Epithelial cell of esophagus (primary cell): ENCODE measurements around the gene GRM4.

ENCODE experiments used
- DNase-seq: peaks from one replicate; pipeline ENCODE4 v3.0.0; 2010; ENCODE audit warnings: low read depth
- H3K4me3 ChIP-seq: 2 replicates; pipeline ENCODE4 v1.5.1; 2011; ENCODE audit warnings: mild to moderate bottlenecking, low read length, control low read depth
- TF ChIP-seq, protein P1 (sequence below): IDR thresholded peaks from 2 replicates; pipeline ENCODE4 v1.5.1; 2011; ENCODE audit warnings: low read depth, mild to moderate bottlenecking, low read length, control low read depth, inconsistent platforms; ENCODE audit not compliant: insufficient read depth; ENCODE audit errors: missing control alignments

Gene GRM4

DNA sequence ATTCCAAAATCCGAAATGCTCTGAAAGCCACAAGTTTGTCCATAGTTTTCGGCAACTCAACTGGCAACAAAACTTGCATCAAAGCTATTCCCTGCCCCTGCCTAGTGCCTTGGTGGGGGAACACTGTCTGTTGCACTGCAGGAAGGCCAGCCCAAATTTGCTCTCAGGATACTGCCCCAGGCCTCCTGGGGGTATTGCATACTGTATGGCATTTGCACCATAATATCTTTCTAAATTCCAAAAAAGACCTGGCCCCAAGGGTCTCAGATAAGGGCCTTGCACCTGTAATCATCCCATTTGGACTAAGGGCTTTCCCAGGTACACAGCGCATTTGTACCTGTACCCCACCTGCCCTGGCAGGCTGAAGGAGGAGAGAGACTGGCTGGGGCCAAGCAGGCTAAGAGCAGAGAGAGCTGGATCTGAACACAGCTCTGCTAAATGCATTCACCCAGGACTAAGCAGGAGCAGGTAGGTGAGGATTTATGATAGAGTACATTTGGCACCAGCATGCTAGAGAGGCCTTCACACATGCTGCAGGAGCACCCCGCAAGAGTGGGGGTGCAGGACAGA is 4.0 kb upstream of the GRM4 start:
- no peak for DNase-seq
- H3K4me3 ChIP-seq, result no peak overlapping the region
- TF ChIP-seq, protein P1, sequence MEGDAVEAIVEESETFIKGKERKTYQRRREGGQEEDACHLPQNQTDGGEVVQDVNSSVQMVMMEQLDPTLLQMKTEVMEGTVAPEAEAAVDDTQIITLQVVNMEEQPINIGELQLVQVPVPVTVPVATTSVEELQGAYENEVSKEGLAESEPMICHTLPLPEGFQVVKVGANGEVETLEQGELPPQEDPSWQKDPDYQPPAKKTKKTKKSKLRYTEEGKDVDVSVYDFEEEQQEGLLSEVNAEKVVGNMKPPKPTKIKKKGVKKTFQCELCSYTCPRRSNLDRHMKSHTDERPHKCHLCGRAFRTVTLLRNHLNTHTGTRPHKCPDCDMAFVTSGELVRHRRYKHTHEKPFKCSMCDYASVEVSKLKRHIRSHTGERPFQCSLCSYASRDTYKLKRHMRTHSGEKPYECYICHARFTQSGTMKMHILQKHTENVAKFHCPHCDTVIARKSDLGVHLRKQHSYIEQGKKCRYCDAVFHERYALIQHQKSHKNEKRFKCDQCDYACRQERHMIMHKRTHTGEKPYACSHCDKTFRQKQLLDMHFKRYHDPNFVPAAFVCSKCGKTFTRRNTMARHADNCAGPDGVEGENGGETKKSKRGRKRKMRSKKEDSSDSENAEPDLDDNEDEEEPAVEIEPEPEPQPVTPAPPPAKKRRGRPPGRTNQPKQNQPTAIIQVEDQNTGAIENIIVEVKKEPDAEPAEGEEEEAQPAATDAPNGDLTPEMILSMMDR, result no peak

DNA sequence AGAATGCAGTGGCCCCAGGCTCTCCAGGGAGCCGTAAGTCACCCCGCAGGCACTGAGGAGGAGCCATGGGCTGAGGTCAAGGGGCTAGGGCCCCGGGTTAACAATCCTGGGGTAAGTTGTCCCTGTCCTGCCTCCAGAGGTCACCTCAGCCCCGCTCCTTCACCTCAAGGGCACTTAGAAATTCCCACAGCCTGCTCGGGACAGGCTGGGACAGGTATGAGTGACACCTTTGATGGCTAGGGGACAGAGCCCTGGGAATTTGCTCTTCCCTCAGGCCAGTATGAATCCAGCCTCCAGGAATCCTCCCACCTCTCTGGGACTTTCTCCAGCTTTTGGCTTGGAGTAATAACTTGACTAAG is 3.5 kb upstream of the GRM4 start:
- H3K4me3 ChIP-seq, result no peak overlapping the region
- no peak for DNase-seq
- TF ChIP-seq, protein P1, result no peak

DNA sequence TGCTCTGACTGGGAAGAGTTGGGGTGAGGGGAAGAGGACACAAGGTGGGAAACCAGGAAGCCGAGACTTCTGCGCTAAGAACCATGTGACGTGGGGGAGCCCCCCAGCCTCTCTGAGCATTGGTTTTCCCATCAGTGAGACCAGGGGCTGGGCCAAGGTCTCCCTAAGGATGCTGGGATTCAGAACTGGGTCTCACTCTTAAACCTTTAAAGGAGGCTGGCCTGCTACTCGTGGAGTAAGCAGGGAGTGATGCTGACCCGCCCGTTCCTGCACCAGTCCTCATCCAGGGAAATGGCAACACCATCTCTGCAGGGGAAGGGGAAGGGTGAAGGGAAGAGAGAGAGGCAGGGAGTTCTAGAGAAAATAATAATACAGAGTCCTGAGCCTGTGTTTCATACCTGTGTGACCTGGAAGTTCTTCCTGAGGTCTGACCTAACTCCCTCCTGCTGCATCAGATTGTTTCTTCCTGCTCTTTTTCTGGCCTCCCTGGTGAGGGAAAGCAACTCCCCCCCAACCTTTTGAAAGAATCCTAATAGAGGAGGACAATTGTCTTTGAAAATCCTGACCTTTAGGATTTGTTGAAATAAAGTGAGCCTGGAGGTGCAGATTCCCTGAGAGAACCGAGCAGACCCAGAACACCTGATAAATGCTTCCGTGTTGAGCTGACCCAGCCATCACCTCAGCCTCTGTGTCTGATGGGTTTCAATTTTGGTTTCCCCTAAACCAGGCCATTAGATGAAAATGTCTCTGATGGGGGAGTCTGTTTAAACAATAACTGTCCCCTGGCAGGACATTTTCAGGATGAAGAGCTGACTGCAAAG is 3.0 kb upstream of the GRM4 start:
- DNase-seq, result no peak
- H3K4me3 ChIP-seq, result no peak overlapping the region
- TF ChIP-seq, protein P1, result no peak

DNA sequence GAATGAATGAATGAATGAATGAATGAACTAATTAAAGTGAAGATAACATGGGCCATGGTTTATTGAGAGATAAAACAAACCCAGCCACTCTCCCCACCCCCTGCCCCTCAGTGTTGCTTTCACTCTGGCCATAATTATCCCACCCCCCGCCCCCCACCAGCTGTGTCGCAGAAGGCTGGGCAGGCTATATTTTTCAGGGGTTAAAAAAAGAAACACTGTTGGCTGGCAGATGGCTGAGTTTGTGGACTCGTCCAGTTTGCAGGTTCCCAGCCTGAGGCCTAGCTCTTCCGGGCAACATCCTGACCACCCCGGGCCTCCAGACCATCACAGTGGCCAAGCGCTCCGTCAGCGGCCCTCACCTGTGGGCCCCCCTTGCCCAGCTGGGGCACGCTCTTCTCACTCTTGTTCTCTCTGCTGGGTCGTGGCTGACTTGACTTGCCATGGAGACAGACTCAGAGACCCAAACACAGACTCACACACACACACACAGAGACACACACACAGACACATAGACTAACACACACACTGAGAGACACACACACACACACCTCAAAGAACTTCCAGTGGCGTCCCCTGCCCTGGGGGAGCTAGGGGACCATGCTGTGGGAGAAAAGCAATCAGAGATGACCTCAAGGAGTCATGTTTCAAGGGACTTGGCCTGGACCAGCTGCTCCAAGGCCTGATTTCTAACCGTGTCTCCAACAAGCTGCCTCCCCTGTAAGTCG is 2.2 kb upstream of the GRM4 start:
- DNase-seq, result no peak
- TF ChIP-seq, protein P1, result no peak
- H3K4me3 ChIP-seq, result no peak overlapping the region

DNA sequence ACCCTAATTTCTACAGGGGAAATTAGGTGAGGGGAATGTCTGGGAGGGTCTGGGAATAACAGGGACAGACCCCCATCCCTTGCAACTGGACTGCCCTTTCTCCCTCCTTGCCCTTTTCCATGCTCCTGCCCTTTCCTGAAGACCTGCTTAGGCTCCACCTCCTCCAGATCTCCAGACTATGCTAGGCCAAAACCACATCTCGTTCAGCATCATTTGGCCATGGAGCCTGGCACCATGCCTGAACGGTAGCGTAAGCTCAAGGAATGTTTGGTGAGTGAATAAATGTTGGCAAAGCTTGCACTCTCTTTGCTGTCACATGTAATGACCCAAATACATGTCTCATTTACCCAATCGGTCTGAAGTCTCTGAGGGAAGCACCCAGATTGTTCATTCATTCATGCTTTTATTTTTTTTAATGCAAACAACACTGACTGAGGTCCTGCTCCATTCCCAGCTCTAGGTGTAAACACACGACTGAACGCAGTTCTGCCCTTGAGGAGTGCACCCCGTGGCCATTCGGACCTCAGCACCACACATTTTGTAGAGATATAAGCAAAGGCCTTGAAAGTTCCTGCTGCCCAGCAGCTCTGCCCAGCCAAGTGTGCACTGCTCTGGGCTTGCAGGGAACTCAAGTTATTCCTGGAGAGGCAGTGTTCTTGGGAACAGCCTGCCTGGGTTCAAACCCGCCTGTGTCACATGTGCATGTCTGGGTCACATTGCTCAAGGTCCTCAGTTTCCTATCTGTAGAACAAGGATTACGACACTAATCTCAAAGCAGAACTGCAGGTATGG is 1.1 kb upstream of the GRM4 start:
- TF ChIP-seq, protein P1, result no peak
- no peak overlapping the region for H3K4me3 ChIP-seq
- DNase-seq, result peak; percentile 42

DNA sequence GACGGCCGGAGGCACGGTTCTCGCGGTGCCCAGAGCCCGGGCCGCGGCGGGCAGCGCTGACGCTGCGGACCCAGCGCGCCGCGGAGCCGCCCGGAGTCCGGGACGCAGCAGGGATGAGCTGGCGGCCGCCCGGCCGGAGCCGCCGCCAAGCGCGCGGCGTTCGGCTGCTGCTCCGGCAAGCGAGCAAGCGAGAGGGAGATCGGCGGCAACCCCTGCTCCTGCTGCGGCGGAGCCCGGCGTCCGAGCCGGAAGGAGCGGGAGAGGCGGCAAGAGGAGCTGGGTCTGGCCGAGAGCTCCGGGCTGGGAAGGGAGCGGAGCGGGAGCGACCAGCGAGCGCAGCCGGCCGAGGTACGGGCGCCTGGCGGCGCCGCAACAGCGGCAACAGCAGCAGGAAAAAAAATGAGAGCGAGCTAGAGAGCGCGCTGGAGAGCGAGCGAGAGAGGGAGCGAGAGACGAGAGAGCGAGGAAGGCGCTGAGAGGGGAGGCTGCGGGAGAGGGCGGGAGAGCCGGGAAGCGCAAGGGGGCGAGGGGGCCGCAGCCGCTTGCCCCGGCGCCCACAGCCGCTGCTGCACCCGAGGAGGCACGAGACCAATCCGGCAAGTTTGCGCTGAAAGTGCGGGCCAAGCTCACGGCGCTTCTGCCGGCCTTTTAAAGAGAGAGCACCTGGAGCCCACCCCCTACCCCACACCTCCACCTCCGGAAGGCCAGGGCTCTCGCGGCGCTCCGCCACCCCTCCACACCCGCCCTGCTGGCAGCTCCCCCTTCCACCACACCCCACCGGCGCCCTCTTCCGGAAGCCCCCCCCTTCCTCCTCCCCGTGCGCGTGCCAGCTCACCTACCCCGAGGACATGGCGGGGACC is 496 bp downstream of the GRM4 start:
- TF ChIP-seq, protein P1, result no peak
- H3K4me3 ChIP-seq, result peak overlapping the region; percentile 26

More for the DNA sequence above, 496 bp downstream of the GRM4 start:
- peak; percentile 63 for DNase-seq
